Endothelial cell of umbilical vein (primary cell): Measurements from ENCODE around the gene BCL2L13. TPM values are rescaled to one million over a fixed set of nuclear protein-coding genes. Genes with fewer than 3 reads are reported as not detected.
A peak's percentile ranks its signal among the peaks of the same experiment; 100 is the strongest.

Source experiments
- BruUV-seq: library from RNA; stranded (reverse); fragments of 400-500 nt; replicated peaks from 2 replicates; lab custom pipeline; 2021; lab: Mats Ljungman, UMichigan
- CTCF ChIA-PET: fragments of 300-600, 350-600 bp; sonication (Branson Sonifier 250); formaldehyde crosslinking; loops from one replicate; lab custom pipeline; 2021; ENCODE audit warnings: antibody characterized with exemption, inconsistent platforms; lab: Charles Lee
- POLR2A ChIA-PET: fragments of 300-600, 350-600 bp; sonication (Branson Sonifier 250); formaldehyde crosslinking; loops from one replicate; lab custom pipeline; 2021; ENCODE audit warnings: antibody characterized with exemption, inconsistent platforms; lab: Charles Lee
- DNase-seq: peaks from one replicate; pipeline ENCODE4 v3.0.0-alpha.2; 2011; ENCODE audit warnings: low read depth, low spot score
- FAIRE-seq: peaks from 2 replicates; lab custom pipeline; 2011; peaks lifted over from hg19 to GRCh38; lab: Jason Lieb, UNC
- H2AFZ ChIP-seq: 2 replicates; pipeline ENCODE4 v1.6.0; 2012; ENCODE audit warnings: low read depth, low read length, control low read depth, inconsistent platforms
- H3K27ac ChIP-seq: 2 replicates; pipeline ENCODE4 v1.5.1; 2011; ENCODE audit warnings: low read depth, mild to moderate bottlenecking, control low read depth, low read length, moderate library complexity; ENCODE audit not compliant: insufficient read depth
- H3K27me3 ChIP-seq, 2 experiments: 2 replicates each; pipeline versions ENCODE4 v1.6.0 to v1.6.1; 2011; ENCODE audit warnings: low read length in 2 of 2, mixed read lengths in 1 of 2; ENCODE audit not compliant: control insufficient read depth in 2 of 2, insufficient read depth in 2 of 2
- H3K36me3 ChIP-seq, 2 experiments: 2 replicates in 1 of 2; 3 replicates in 1 of 2; pipeline ENCODE4 v1.5.1; 2011; ENCODE audit warnings: low read length in 2 of 2, mild to moderate bottlenecking in 1 of 2, moderate library complexity in 1 of 2; ENCODE audit not compliant: control insufficient read depth in 2 of 2, insufficient read depth in 2 of 2; ENCODE audit errors: extremely low read depth in 1 of 2
- H3K4me1 ChIP-seq: 3 replicates; pipeline ENCODE4 v1.5.1; 2011; ENCODE audit warnings: mild to moderate bottlenecking, low read length; ENCODE audit not compliant: control insufficient read depth, insufficient read depth; ENCODE audit errors: extremely low read depth
- H3K4me2 ChIP-seq: 2 replicates; pipeline ENCODE4 v1.6.1; 2011; ENCODE audit warnings: low read length, control low read depth, mixed read lengths; ENCODE audit not compliant: insufficient read depth
- H3K4me3 ChIP-seq, 3 experiments: fragments of 200-600 bp in 1 of 3; sonication (generic), shearing (Covaris generic) in 1 of 3; replicated peaks in 1 of 3; 2 replicates each; pipeline ENCODE4 v1.5.1; 2011 to 2016; ENCODE audit warnings: control low read depth in 3 of 3, low read length in 3 of 3, mild to moderate bottlenecking in 2 of 3, inconsistent platforms in 1 of 3, low read depth in 1 of 3, moderate library complexity in 1 of 3; ENCODE audit not compliant: insufficient read depth in 1 of 3
- H3K79me2 ChIP-seq: 2 replicates; pipeline ENCODE4 v1.6.0; 2012; ENCODE audit warnings: low read length, inconsistent platforms; ENCODE audit not compliant: control insufficient read depth, insufficient read depth
- H3K9ac ChIP-seq: replicated peaks from 2 replicates; pipeline ENCODE3; 2011; ENCODE audit warnings: low read length, control low read depth; ENCODE audit not compliant: insufficient read depth; ENCODE audit errors: extremely low read depth
- H3K9me1 ChIP-seq: replicated peaks from 3 replicates; pipeline ENCODE4 v1.6.0; 2011; ENCODE audit warnings: mild to moderate bottlenecking, low read length; ENCODE audit not compliant: control insufficient read depth, insufficient read depth; ENCODE audit errors: extremely low read depth
- H3K9me3 ChIP-seq: replicated peaks from 2 replicates; pipeline ENCODE4 v1.5.1; 2012; ENCODE audit warnings: low read length, inconsistent platforms; ENCODE audit not compliant: control insufficient read depth, insufficient read depth
- H4K20me1 ChIP-seq: replicated peaks from 2 replicates; pipeline ENCODE3; 2011; ENCODE audit warnings: mild to moderate bottlenecking, low read length; ENCODE audit not compliant: control insufficient read depth, insufficient read depth; ENCODE audit errors: extremely low read depth
- CTCF ChIP-seq, 2 donors: IDR thresholded peaks; 1 replicate in 1 of 2; 2 replicates in 1 of 2; pipeline ENCODE4 v1.5.1; 2011; ENCODE audit warnings: low read length in 2 of 2, mild to moderate bottlenecking in 2 of 2, moderate library complexity in 2 of 2, control low read depth in 1 of 2, inconsistent platforms in 1 of 2, low read depth in 1 of 2; ENCODE audit not compliant: insufficient read depth in 1 of 2; ENCODE audit errors: extremely low read depth in 1 of 2
- EZH2 ChIP-seq: IDR thresholded peaks from 2 replicates; pipeline ENCODE4 v1.6.1; 2012; ENCODE audit warnings: borderline replicate concordance, low read depth, mild to moderate bottlenecking, moderate library complexity, low read length, inconsistent platforms; ENCODE audit not compliant: severe bottlenecking
- FOS ChIP-seq: IDR thresholded peaks from 2 replicates; pipeline ENCODE4 v1.6.1; 2011; ENCODE audit warnings: mild to moderate bottlenecking, low read length, moderate library complexity, borderline replicate concordance; ENCODE audit not compliant: insufficient read depth
- GATA2 ChIP-seq: IDR thresholded peaks from 2 replicates; pipeline ENCODE4 v1.7.0; 2011; ENCODE audit warnings: low read depth, mild to moderate bottlenecking, moderate library complexity, mixed read lengths, low read length; ENCODE audit not compliant: insufficient read length, insufficient read depth
- JUN ChIP-seq: IDR thresholded peaks from 2 replicates; pipeline ENCODE4 v1.6.1; 2011; ENCODE audit warnings: borderline replicate concordance, low read depth; ENCODE audit not compliant: insufficient read length, insufficient read depth
- MYC ChIP-seq: IDR thresholded peaks from one replicate; pipeline ENCODE4 v1.6.1; 2011; ENCODE audit warnings: mild to moderate bottlenecking, low read depth, low read length
- POLR2A ChIP-seq: IDR thresholded peaks from 2 replicates; pipeline ENCODE4 v1.6.1; 2012; ENCODE audit warnings: low read depth, mild to moderate bottlenecking, control low read depth, low read length
- POLR2AphosphoS5 ChIP-seq: IDR thresholded peaks from 2 replicates; pipeline ENCODE4 v1.6.1; 2012; ENCODE audit warnings: low read depth, mild to moderate bottlenecking, control low read depth, low read length, moderate library complexity; ENCODE audit not compliant: insufficient read depth
- dilution Hi-C: fragments of 300-500 bp; cut with MboI; formaldehyde crosslinking; loops from one replicate; pipeline ENCODE4 v1.15.0; 2019; ENCODE audit warnings: low sequenced_read_pairs; ENCODE audit not compliant: extremely low pct_ligation_motif_present
- intact Hi-C: fragments of 100-400 bp; cut with micrococcal nuclease; formaldehyde crosslinking; loops from one replicate; pipeline ENCODE4 v1.10.0; 2022
- polyA plus RNA-seq, 4 experiments: library from polyadenylated mRNA; depleted of rRNA in 3 of 4; stranded (reverse) in 3 of 4; unstranded in 1 of 4; fragments of >200 nt; gene quantifications; 2 replicates each; pipeline versions ENCODE4 v1.2.1 to v1.2.3, GENCODE V29; 2011 to 2012; ENCODE audit warnings: missing spikeins in 1 of 4
- total RNA-seq: library from RNA; stranded (reverse); gene quantifications from 2 replicates; pipeline ENCODE4 v1.2.3, GENCODE V29; 2021
- TF ChIP-seq, protein P1 (sequence below): IDR thresholded peaks from 2 replicates; pipeline ENCODE4 v1.6.1; 2011; ENCODE audit not compliant: insufficient read depth, insufficient read length

The BCL2L13 gene
- total and polyA plus RNA-seq, 2 donors (not counting 3 experiments of a cell fraction or from before 2014, with no cell fraction given), result 28.1 to 36.2 TPM

DNA sequence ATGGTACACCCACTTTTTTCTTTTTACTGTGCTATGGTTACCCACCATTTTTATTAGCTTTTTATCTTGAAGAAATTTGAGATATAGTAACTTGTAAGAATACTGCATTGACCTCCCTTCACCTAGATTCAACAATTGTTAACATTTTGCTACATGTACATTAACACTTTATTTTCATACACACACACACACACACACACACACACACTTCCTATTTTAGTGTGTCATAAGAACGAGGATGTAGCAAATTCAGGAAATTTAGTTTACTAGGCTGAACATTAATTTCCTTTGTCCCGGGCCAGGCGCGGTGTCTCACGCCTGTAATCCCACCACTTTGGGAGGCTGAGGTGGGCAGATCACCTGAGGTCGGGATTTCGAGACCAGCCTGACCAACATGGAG is 8.9 kb upstream of the BCL2L13 start:
- POLR2A ChIA-PET, result no interaction called here
- no peaks in the 10 kb centered on the region for H3K9me3 ChIP-seq
- peak overlapping the region in 1 of 3 experiments; percentile 93 for H3K4me3 ChIP-seq
- peak overlapping the region; percentile 93 for H2AFZ ChIP-seq
- peak overlapping the region; percentile 99 for H3K9ac ChIP-seq
- FAIRE-seq, result no peak
- no peaks in the 10 kb centered on the region for H3K27me3 ChIP-seq
- peaks cover 31% of the 10 kb centered on the region for H3K79me2 ChIP-seq
- dilution Hi-C loops (no loop called here), intact Hi-C loops (loop anchor here (2.0 to 10.0 kb wide), 3 partner anchors 77 to 445 kb away; partner anchors contain the start of genes BID and PEX26)
- peak; percentile 28 for DNase-seq
- no peaks in the 10 kb centered on the region for H3K36me3 ChIP-seq
- peak overlapping the region; percentile 98 for H3K4me2 ChIP-seq
- H3K4me1 ChIP-seq, result peaks cover 8% of the 10 kb centered on the region
- peak overlapping the region; percentile 93 for H3K27ac ChIP-seq
- BruUV-seq, result no TSS peak
- peaks cover 3% of the 10 kb centered on the region for H4K20me1 ChIP-seq
- TF ChIP-seq, protein P1, sequence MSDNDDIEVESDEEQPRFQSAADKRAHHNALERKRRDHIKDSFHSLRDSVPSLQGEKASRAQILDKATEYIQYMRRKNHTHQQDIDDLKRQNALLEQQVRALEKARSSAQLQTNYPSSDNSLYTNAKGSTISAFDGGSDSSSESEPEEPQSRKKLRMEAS, result no peak
- TF ChIP-seq GATA2 (no peak), EZH2 (no peak), FOS (no peak), CTCF (IDR thresholded peaks at IDR 0.05; ENCODE audit: extremely low read depth in 1 of 2, insufficient read depth in 1 of 2, low read depth in 1 of 2, low read length in 2 of 2) (no peak), MYC (no peak), JUN (no peak), POLR2A (no peak), POLR2AphosphoS5 (no peak)
- CTCF ChIA-PET, result interaction anchor here (0.5 kb wide), 1 partner anchor 121 kb away, joined by 3 read pairs; no protein-coding TSS in a partner anchor
- H3K9me1 ChIP-seq, result no peaks in the 10 kb centered on the region
